ENCODE data around the gene USP44. TPM values are rescaled to one million over a fixed set of nuclear protein-coding genes. Genes with fewer than 3 reads are reported as not detected.

Gene USP44
- total RNA-seq, 4 donors from 2014 or later = 0.19 to 5.9 (median 0.50) TPM

DNA sequence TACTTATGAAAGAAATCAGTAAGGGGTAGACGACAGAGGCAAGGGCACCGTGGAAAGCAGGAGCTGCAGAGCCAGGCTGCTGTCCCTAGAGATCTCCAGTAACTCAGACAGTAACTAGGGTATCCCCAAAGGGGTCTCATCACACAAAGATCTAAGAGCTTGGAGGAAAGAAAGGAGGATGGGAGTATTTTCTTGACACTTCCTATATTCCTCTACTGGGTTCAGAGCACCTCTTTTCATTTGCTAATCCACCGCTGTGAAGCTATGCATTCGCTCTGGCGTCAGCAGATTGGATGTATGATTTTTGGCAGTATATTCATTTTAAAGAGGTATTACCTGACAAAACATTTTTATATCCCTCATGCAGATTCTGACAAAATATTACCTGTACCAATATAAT lies 12.6 kb downstream of the USP44 start:
- DNase-seq = no peak
- Histone ChIP-seq H3K27me3 (no peaks in the 10 kb centered on the region), H3K36me3 (no peaks in the 10 kb centered on the region), H3K4me1 (peaks cover 0 to 10% (median 0%) of the 10 kb centered on the region in 3 donors), H3K4me3 (no peak overlapping the region), H3K27ac (no peak overlapping the region), H3K9me3 (no peaks in the 10 kb centered on the region)
- intact Hi-C loops (cut with DNase I) = no loop called here
- 61 to 69% methylated on average over 5 of the region's 5 CpGs for WGBS, 2 donors
- TF ChIP-seq POLR2A (IDR thresholded peaks at IDR 0.05) = no peak
- TF ChIP-seq, protein P1, sequence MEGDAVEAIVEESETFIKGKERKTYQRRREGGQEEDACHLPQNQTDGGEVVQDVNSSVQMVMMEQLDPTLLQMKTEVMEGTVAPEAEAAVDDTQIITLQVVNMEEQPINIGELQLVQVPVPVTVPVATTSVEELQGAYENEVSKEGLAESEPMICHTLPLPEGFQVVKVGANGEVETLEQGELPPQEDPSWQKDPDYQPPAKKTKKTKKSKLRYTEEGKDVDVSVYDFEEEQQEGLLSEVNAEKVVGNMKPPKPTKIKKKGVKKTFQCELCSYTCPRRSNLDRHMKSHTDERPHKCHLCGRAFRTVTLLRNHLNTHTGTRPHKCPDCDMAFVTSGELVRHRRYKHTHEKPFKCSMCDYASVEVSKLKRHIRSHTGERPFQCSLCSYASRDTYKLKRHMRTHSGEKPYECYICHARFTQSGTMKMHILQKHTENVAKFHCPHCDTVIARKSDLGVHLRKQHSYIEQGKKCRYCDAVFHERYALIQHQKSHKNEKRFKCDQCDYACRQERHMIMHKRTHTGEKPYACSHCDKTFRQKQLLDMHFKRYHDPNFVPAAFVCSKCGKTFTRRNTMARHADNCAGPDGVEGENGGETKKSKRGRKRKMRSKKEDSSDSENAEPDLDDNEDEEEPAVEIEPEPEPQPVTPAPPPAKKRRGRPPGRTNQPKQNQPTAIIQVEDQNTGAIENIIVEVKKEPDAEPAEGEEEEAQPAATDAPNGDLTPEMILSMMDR (IDR thresholded peaks at IDR 0.05) = no peak

DNA sequence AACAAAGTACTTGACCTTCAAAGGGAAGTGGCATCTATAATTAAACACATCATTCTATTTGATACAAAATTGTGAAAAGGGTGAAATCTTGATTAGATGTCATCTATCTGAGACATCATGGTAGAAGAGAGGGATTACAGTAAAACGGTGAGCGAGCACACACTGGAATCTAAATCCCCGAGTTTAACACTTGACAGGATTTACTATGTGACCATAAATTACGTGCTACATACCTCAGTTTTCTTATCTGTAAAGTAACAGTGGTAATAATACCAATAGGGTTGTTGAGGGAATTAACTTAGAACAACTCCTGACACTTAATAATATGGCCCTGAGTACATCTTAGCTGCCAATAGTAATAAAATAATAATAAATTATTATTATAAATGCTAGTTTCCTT lies 13.3 kb downstream of the USP44 start:
- no peaks in the 10 kb centered on the region for H3K27me3 ChIP-seq
- WGBS, 2 donors = 74 to 82% methylated on average over 4 of the region's 4 CpGs
- no peaks in the 10 kb centered on the region for H3K9me3 ChIP-seq
- intact Hi-C loops (cut with DNase I) = no loop called here
- H3K27ac ChIP-seq = no peak overlapping the region
- no peak overlapping the region for H3K4me3 ChIP-seq
- no peaks in the 10 kb centered on the region for H3K36me3 ChIP-seq
- TF ChIP-seq, protein P1 (IDR thresholded peaks at IDR 0.05) = no peak
- no peak for TF ChIP-seq POLR2A (IDR thresholded peaks at IDR 0.05)
- H3K4me1 ChIP-seq = peaks cover 0 to 10% (median 0%) of the 10 kb centered on the region in 3 donors
- DNase-seq = no peak

DNA sequence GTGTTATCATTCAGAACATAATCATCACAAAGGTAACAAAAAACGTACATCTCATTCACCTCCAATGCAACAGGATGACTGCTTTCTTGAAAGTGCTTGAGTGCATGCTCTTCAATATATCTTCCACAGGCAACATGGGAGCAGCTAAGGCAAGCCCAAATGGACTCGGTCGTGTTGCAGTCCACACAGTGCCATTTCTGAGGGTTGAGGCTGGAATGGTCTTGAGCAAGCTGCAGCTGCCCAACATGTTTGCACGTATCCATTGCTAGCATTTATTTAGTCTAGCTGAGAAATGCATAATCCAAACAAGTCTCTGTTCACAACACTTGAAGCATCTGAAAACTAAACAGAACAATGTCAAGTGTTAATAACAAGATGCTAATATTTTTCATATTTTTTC lies 17.3 kb downstream of the USP44 start:
- H3K36me3 ChIP-seq = no peaks in the 10 kb centered on the region
- DNase-seq = no peak
- no peak overlapping the region for H3K27ac ChIP-seq
- 65 to 66% methylated on average over 4 of the region's 4 CpGs for WGBS, 2 donors
- peaks cover 0 to 15% (median 0%) of the 10 kb centered on the region in 3 donors for H3K4me1 ChIP-seq
- H3K9me3 ChIP-seq = no peaks in the 10 kb centered on the region
- intact Hi-C loops (cut with DNase I) = loop anchor here (5.0 kb wide), 1 partner anchor 417 kb away; no protein-coding TSS in a partner anchor
- no peak overlapping the region for H3K4me3 ChIP-seq
- H3K27me3 ChIP-seq = no peaks in the 10 kb centered on the region
- no peak for TF ChIP-seq POLR2A (IDR thresholded peaks at IDR 0.05)
- TF ChIP-seq, protein P1 (IDR thresholded peaks at IDR 0.05) = no peak

DNA sequence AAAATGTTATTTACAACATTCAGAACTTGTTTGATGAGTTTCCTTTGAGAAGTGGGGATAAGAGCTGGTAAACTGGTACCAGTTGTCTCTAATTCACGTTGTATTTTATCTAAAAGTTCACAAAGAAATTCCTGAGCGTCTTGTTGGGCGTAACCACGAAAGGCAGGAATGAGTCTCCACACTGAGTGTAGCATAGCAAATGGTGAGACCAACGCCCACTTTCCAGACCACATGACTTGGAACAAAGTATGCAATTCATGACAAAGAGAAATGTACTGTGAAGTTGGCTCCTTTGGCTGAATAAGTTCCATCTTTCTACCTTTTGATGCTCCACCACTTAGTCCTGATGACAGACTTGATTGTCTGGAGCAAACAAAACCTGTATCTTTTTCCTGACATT lies 18.4 kb downstream of the USP44 start:
- no peaks in the 10 kb centered on the region for H3K27me3 ChIP-seq
- H3K4me3 ChIP-seq = no peak overlapping the region
- TF ChIP-seq, protein P1 (IDR thresholded peaks at IDR 0.05) = no peak
- TF ChIP-seq POLR2A (IDR thresholded peaks at IDR 0.05) = no peak
- DNase-seq = no peak
- no peaks in the 10 kb centered on the region for H3K9me3 ChIP-seq
- no peaks in the 10 kb centered on the region for H3K36me3 ChIP-seq
- intact Hi-C loops (cut with DNase I) = loop anchor here (5.0 kb wide), 1 partner anchor 416 kb away; no protein-coding TSS in a partner anchor
- WGBS, 2 donors = 46 to 48% methylated on average over 5 of the region's 5 CpGs
- peaks cover 0 to 15% (median 0%) of the 10 kb centered on the region in 3 donors for H3K4me1 ChIP-seq
- H3K27ac ChIP-seq = no peak overlapping the region

DNA sequence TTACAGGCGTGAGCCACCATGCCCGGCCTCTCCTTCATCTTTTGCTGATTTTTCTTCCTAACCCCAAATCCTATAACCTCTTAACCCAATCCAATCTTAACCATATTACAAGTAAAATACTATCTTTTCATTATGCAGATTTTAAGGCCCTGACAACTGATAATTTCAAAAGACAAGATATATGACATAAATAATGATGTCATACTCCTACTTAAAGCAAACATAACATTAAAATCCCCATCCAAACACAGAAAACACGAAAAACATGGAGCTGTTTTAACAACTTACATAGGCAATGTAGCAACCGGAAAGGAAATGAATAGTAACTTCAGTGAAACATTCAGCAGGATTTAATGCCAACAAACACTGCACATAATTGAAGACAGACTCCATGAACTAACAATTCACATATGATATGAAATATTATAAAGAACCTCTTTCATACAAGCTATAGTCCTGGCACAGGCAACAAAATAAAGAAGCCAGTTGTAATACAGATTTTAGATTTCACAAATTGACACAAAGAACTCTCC lies 21.5 kb downstream of the USP44 start:
- Histone ChIP-seq H3K36me3 (no peaks in the 10 kb centered on the region), H3K27me3 (no peaks in the 10 kb centered on the region), H3K9me3 (no peaks in the 10 kb centered on the region), H3K27ac (no peak overlapping the region), H3K4me1 (peaks cover 0 to 14% (median 0%) of the 10 kb centered on the region in 3 donors), H3K4me3 (no peak overlapping the region)
- TF ChIP-seq POLR2A (IDR thresholded peaks at IDR 0.05) = no peak
- TF ChIP-seq, protein P1 (IDR thresholded peaks at IDR 0.05) = no peak
- WGBS, 2 donors = 79 to 88% methylated on average over 4 of the region's 4 CpGs
- intact Hi-C loops (cut with DNase I) = loop anchor here (5.0 kb wide), 1 partner anchor 412 kb away; no protein-coding TSS in a partner anchor
- DNase-seq = no peak
